ENCODE results near the gene SLC47A1.

- no peak for TF ChIP-seq POLR2AphosphoS5 (IDR thresholded peaks at IDR 0.05; ENCODE audit: low read depth, low read length)
- no peak for TF ChIP-seq POLR2A (IDR thresholded peaks at IDR 0.05; ENCODE audit: low read depth, low read length)
- no peak for TF ChIP-seq TAF1 (IDR thresholded peaks at IDR 0.05; ENCODE audit: low read depth, low read length)
Observed at GRCh38 chr17:19551165-19551564, 17.5 kb downstream of the SLC47A1 start.
